Diencephalon (tissue), 1 donor: ENCODE measurements around the gene ZNF84. TPM values are rescaled to one million over a fixed set of nuclear protein-coding genes. Genes with fewer than 3 reads are reported as not detected.

Experiments used
- small RNA-seq: library from RNA; depleted of rRNA; stranded (forward); fragments of <200 nt; gene quantifications from one replicate; pipeline ENCODE3, GENCODE V24; 2014
- total RNA-seq: library from RNA; depleted of rRNA; stranded (reverse); fragments of >200 nt; gene quantifications from one replicate; pipeline ENCODE4 v1.2.3, GENCODE V29; 2014

ZNF84 gene
- total RNA-seq, result 97.1 TPM

GRCh38 chr12:133037207-133038005 is at the start of gene ZNF84:
TSS of gene ZNF84 (plus strand) at chr12:133037509. CDS start at chr12:133041468, 3,959 bp downstream.

GRCh38 chr12:133080368-133081158 is 43.3 kb downstream of the ZNF84 start, which contains the start of gene ZNF140:
TSS of gene ZNF140 (plus strand) at chr12:133080923. CDS start at chr12:133081321, 398 bp downstream.

Small RNA genes within 50 kb of the gene (small RNA-seq; reads per million reads assigned to genes)
- gene RNU4ATAC12P, result not detected

Other genes with a start within 250 kb of the ZNF84 start
- gene GOLGA3, start 208.6 kb upstream of the ZNF84 start, total RNA-seq, result 54.7 TPM
- gene CHFR, start 149.9 kb upstream of the ZNF84 start, total RNA-seq, result 40.6 TPM
- gene ZNF605, start 81.2 kb upstream of the ZNF84 start, total RNA-seq, result 22.4 TPM
- gene ZNF26, start 51.1 kb upstream of the ZNF84 start, total RNA-seq, result 17.8 TPM
- 36.4 TPM for gene ZNF140, start 43.4 kb downstream of the ZNF84 start, total RNA-seq
- gene ZNF891, start 92.8 kb downstream of the ZNF84 start, total RNA-seq, result 9.5 TPM
- 36.0 TPM for gene ZNF10, start 93.1 kb downstream of the ZNF84 start, total RNA-seq
- 27.0 TPM for gene ZNF268, start 144.0 kb downstream of the ZNF84 start, total RNA-seq
- gene ANHX, start 198.4 kb downstream of the ZNF84 start, total RNA-seq, result not detected